WTC11 (cell line): ENCODE results near the gene SCIN. TPM values are rescaled to one million over a fixed set of nuclear protein-coding genes. Genes with fewer than 3 reads are reported as not detected.

Source experiments
- ATAC-seq: fragments of 200-7000 bp; cut with Tn5 transposase; 2 replicates; pipeline ENCODE4 v1.10.0; 2021; ENCODE audit warnings: mild to moderate bottlenecking, moderate library complexity
- CTCF ChIA-PET: fragments of 300-600 bp; sonication (Branson Sonifier 250); formaldehyde crosslinking; loops from one replicate; lab custom pipeline; 2021; ENCODE audit warnings: antibody characterized with exemption; lab: Charles Lee
- POLR2A ChIA-PET: fragments of 350-600 bp; sonication (Branson Sonifier 250); formaldehyde crosslinking; loops from one replicate; lab custom pipeline; 2021; ENCODE audit warnings: antibody characterized with exemption; lab: Charles Lee
- DNase-seq: peaks from one replicate; pipeline ENCODE4 v3.0.0; 2021; ENCODE audit warnings: low spot score
- H3K27ac Mint-ChIP-seq: 2 replicates; pipeline ENCODE4 v1.8.0; 2021; ENCODE audit warnings: mixed read lengths
- H3K27me3 Mint-ChIP-seq: 2 replicates; pipeline ENCODE4 v1.8.0; 2021; ENCODE audit warnings: low read depth, mild to moderate bottlenecking, moderate library complexity, mixed read lengths
- H3K36me3 Mint-ChIP-seq: 2 replicates; pipeline ENCODE4 v1.8.0; 2021; ENCODE audit warnings: mixed read lengths
- H3K4me1 Mint-ChIP-seq: 2 replicates; pipeline ENCODE4 v1.8.0; 2022; ENCODE audit warnings: mixed read lengths
- H3K4me3 Mint-ChIP-seq: 2 replicates; pipeline ENCODE4 v1.8.0; 2021; ENCODE audit warnings: mild to moderate bottlenecking, moderate library complexity, mixed read lengths
- H3K9me3 Mint-ChIP-seq: 2 replicates; pipeline ENCODE4 v1.8.0; 2021; ENCODE audit warnings: mixed read lengths
- ATF6 ChIP-seq: sonication (generic); formaldehyde crosslinking; IDR thresholded peaks from 2 replicates; pipeline ENCODE4 v1.8.1; 2023; ENCODE audit warnings: mild to moderate bottlenecking, missing genetic modification reagents
- CREB1 ChIP-seq: sonication (generic); formaldehyde crosslinking; IDR thresholded peaks from 2 replicates; pipeline ENCODE4 v1.8.0; 2023; ENCODE audit warnings: mild to moderate bottlenecking, missing genetic modification reagents
- FOXP1 ChIP-seq: sonication (generic); formaldehyde crosslinking; IDR thresholded peaks from 2 replicates; pipeline ENCODE4 v1.8.0; 2022; ENCODE audit warnings: missing genetic modification reagents, mild to moderate bottlenecking, moderate library complexity, borderline replicate concordance
- GTF2I ChIP-seq: fragments of 250-450 bp; sonication (Bioruptor Pico); conservative IDR thresholded peaks from 2 replicates; pipeline ENCODE4 v1.4.0; 2021; ENCODE audit warnings: mild to moderate bottlenecking
- KAT7 ChIP-seq: sonication (generic); formaldehyde crosslinking; IDR thresholded peaks from 2 replicates; pipeline ENCODE4 v1.8.1; 2023; ENCODE audit warnings: missing genetic modification reagents, mild to moderate bottlenecking, borderline replicate concordance
- MLX ChIP-seq: sonication (generic); formaldehyde crosslinking; IDR thresholded peaks from 2 replicates; pipeline ENCODE4 v1.8.1; 2023; ENCODE audit warnings: mild to moderate bottlenecking, missing genetic modification reagents, moderate library complexity
- MXD4 ChIP-seq: fragments of 250-450 bp; sonication (Bioruptor Pico); IDR thresholded peaks from 2 replicates; pipeline ENCODE4 v1.8.0; 2021; ENCODE audit warnings: mild to moderate bottlenecking, moderate library complexity, borderline replicate concordance
- TEAD4 ChIP-seq: sonication (generic); formaldehyde crosslinking; IDR thresholded peaks from 2 replicates; pipeline ENCODE4 v1.8.0; 2022; ENCODE audit warnings: mild to moderate bottlenecking, missing genetic modification reagents
- TP53 ChIP-seq: sonication (generic); formaldehyde crosslinking; IDR thresholded peaks from 2 replicates; pipeline ENCODE4 v1.8.1; 2023; ENCODE audit warnings: mild to moderate bottlenecking, missing genetic modification reagents
- ZNF232 ChIP-seq: sonication (generic); formaldehyde crosslinking; IDR thresholded peaks from 2 replicates; pipeline ENCODE4 v1.8.0; 2022; ENCODE audit warnings: mild to moderate bottlenecking, missing genetic modification reagents
- ZNF396 ChIP-seq: fragments of 250-450 bp; sonication (Bioruptor Pico); IDR thresholded peaks from 2 replicates; pipeline ENCODE4 v1.8.0; 2021; ENCODE audit warnings: mild to moderate bottlenecking, moderate library complexity, borderline replicate concordance
- ZNF425 ChIP-seq: fragments of 250-450 bp; sonication (Bioruptor Pico); conservative IDR thresholded peaks from 2 replicates; pipeline ENCODE4 v1.9.0; 2021; ENCODE audit warnings: mild to moderate bottlenecking
- ZNF671 ChIP-seq: fragments of 250-450 bp; sonication (Bioruptor Pico); IDR thresholded peaks from 2 replicates; pipeline ENCODE4 v1.8.0; 2021; ENCODE audit warnings: mild to moderate bottlenecking
- total RNA-seq: library from RNA; stranded (reverse); gene quantifications from 3 replicates; pipeline ENCODE4 v1.2.3, GENCODE V29; 2021
- TF ChIP-seq, protein P1 (sequence below): fragments of 250-450 bp; sonication (Bioruptor Pico); IDR thresholded peaks from 2 replicates; pipeline ENCODE4 v1.9.0; 2021; ENCODE audit warnings: mild to moderate bottlenecking
- TF ChIP-seq, protein P2 (sequence below): sonication (generic); formaldehyde crosslinking; IDR thresholded peaks from 2 replicates; pipeline ENCODE4 v1.8.0; 2022; ENCODE audit warnings: mild to moderate bottlenecking, missing genetic modification reagents
- TF ChIP-seq, protein P3 (sequence below): sonication (generic); formaldehyde crosslinking; IDR thresholded peaks from 2 replicates; pipeline ENCODE4 v1.8.1; 2022; ENCODE audit warnings: missing genetic modification reagents, borderline replicate concordance
- TF ChIP-seq, protein P4 (sequence below): sonication (generic); formaldehyde crosslinking; IDR thresholded peaks from 2 replicates; pipeline ENCODE4 v1.8.0; 2023; ENCODE audit warnings: mild to moderate bottlenecking, missing genetic modification reagents

Gene SCIN
- total RNA-seq, 1 experiment from 2014 or later, result 0.98 TPM

DNA sequence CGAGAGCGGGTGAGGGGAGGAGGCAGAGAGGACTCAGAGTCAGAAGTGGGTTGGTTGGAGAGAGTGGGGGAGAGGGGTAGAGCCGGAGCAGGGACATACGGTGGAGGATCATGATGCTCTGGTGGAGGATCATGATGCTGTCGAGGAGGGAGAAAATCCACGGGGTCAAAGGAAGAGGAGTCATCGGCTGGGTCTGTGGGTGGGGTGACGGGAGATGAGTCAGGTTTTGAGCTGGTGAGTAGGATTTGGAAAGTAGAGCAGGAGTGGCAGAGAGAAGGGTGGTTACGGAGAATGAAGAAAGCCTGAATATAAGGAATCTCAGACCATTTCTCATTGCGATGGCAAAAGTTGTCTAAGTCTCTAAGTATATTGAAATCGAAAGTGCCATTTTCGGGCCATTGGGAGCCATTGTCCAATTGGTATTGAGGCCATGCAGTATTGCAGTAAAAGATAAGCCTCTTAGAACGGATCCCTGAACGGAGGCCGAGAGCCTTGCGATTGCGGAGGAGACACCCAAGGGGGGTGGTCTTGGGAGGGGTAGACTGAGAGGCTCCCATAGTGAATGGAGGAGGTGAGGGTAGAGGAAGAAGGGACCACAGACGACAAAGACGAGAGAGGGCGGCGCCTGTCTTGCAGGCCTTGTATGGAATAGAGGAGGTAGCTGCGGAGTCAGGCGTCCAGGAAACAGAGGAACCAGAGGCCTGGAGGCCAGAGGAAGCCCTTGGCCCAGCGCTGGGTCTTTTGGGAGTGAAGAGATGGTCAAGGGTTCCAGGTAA lies 23.8 kb downstream of the SCIN start:
- DNase-seq (no peak), ATAC-seq (no peak)
- H3K9me3 Mint-ChIP-seq, result peaks cover 16% of the 10 kb centered on the region
- no peaks in the 10 kb centered on the region for H3K27me3 Mint-ChIP-seq
- peaks cover 10% of the 10 kb centered on the region for H3K36me3 Mint-ChIP-seq
- no peak overlapping the region for H3K4me3 Mint-ChIP-seq
- CTCF ChIA-PET, result no interaction called here
- TF ChIP-seq ZNF425 (CRISPR knock-in tag) (no peak), FOXP1 (CRISPR knock-in tag) (no peak), MLX (CRISPR knock-in tag) (no peak), ZNF396 (CRISPR knock-in tag) (no peak), MXD4 (CRISPR knock-in tag) (no peak), ZNF232 (CRISPR knock-in tag) (no peak), ZNF671 (no peak), TEAD4 (CRISPR knock-in tag) (no peak), TP53 (CRISPR knock-in tag) (no peak), ATF6 (no peak), KAT7 (CRISPR knock-in tag) (no peak), CREB1 (CRISPR knock-in tag) (no peak), GTF2I (no peak)
- TF ChIP-seq, protein P1, sequence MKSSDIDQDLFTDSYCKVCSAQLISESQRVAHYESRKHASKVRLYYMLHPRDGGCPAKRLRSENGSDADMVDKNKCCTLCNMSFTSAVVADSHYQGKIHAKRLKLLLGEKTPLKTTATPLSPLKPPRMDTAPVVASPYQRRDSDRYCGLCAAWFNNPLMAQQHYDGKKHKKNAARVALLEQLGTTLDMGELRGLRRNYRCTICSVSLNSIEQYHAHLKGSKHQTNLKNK (CRISPR knock-in tag), result no peak
- TF ChIP-seq, protein P2, sequence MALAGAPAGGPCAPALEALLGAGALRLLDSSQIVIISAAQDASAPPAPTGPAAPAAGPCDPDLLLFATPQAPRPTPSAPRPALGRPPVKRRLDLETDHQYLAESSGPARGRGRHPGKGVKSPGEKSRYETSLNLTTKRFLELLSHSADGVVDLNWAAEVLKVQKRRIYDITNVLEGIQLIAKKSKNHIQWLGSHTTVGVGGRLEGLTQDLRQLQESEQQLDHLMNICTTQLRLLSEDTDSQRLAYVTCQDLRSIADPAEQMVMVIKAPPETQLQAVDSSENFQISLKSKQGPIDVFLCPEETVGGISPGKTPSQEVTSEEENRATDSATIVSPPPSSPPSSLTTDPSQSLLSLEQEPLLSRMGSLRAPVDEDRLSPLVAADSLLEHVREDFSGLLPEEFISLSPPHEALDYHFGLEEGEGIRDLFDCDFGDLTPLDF, result no peak
- TF ChIP-seq, protein P3, sequence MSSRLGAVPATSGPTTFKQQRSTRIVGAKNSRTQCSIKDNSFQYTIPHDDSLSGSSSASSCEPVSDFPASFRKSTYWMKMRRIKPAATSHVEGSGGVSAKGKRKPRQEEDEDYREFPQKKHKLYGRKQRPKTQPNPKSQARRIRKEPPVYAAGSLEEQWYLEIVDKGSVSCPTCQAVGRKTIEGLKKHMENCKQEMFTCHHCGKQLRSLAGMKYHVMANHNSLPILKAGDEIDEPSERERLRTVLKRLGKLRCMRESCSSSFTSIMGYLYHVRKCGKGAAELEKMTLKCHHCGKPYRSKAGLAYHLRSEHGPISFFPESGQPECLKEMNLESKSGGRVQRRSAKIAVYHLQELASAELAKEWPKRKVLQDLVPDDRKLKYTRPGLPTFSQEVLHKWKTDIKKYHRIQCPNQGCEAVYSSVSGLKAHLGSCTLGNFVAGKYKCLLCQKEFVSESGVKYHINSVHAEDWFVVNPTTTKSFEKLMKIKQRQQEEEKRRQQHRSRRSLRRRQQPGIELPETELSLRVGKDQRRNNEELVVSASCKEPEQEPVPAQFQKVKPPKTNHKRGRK (CRISPR knock-in tag), result no peak
- TF ChIP-seq, protein P4, sequence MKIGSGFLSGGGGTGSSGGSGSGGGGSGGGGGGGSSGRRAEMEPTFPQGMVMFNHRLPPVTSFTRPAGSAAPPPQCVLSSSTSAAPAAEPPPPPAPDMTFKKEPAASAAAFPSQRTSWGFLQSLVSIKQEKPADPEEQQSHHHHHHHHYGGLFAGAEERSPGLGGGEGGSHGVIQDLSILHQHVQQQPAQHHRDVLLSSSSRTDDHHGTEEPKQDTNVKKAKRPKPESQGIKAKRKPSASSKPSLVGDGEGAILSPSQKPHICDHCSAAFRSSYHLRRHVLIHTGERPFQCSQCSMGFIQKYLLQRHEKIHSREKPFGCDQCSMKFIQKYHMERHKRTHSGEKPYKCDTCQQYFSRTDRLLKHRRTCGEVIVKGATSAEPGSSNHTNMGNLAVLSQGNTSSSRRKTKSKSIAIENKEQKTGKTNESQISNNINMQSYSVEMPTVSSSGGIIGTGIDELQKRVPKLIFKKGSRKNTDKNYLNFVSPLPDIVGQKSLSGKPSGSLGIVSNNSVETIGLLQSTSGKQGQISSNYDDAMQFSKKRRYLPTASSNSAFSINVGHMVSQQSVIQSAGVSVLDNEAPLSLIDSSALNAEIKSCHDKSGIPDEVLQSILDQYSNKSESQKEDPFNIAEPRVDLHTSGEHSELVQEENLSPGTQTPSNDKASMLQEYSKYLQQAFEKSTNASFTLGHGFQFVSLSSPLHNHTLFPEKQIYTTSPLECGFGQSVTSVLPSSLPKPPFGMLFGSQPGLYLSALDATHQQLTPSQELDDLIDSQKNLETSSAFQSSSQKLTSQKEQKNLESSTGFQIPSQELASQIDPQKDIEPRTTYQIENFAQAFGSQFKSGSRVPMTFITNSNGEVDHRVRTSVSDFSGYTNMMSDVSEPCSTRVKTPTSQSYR (CRISPR knock-in tag), result no peak
- POLR2A ChIA-PET, result no interaction called here
- H3K4me1 Mint-ChIP-seq, result no peaks in the 10 kb centered on the region
- no peak overlapping the region for H3K27ac Mint-ChIP-seq
